Peyer's patch (tissue), 4 donors: Measurements from ENCODE around the gene PLAC1.

ENCODE experiments used
- CTCF ChIP-seq, 6 experiments: fragments of 450-650 bp in 4 of 6; fragments of 200-600 bp in 2 of 6; sonication (generic) in 1 of 6; IDR thresholded peaks; one replicate each; pipeline ENCODE4 v1.5.1; 2017 to 2019; ENCODE audit warnings: antibody characterized with exemption in 6 of 6, mild to moderate bottlenecking in 3 of 6, moderate library complexity in 1 of 6
- POLR2A ChIP-seq, 2 donors: fragments of 450-650 bp; IDR thresholded peaks; one replicate each; pipeline ENCODE4 v1.5.1; 2017; ENCODE audit warnings: antibody characterized with exemption in 2 of 2, mild to moderate bottlenecking in 2 of 2, moderate library complexity in 2 of 2

DNA sequence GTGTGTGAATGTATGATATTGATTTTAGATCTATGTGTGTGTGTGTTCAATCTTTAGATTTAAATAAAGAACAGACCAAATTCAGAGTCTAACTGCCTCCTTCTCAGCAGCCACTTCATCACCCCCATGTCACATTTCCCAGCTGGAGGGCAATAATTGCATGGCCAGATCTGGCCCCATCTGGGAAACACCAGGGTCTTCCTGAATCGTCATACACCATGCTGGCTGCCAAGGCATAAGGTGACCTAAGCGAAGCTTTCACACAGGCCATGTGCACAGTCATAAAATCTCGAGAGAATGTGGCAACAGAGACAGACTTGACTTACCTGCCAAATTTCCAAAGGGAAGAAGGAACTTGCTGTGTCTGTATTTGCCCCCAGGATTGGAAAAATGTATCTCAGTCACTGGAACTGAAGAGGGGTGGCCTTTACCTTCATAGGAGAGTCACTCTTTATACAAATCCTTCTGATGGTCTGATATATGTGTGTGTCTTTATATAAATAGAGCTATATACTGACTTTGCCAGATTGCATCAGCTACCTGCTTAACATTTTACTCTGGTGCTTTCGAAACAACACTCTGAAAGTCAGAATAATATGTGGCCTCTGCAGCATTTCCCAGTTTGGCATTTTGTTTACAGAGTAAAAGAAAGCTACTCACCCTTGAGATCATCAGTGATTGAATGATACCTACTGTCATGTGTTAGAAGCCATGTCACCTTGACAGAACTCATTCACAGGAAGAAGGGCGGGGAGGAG lies at the start of gene PLAC1:
- TF ChIP-seq POLR2A (IDR thresholded peaks at IDR 0.05), result no peak
- TF ChIP-seq CTCF (IDR thresholded peaks at IDR 0.05), result no peak
